ENCODE measurements around the gene PI4KB.

- TF ChIP-seq CTCF (conservative IDR thresholded peaks at IDR 0.05; ENCODE audit: low read length) (no peak), EZH2phosphoT487 (IDR thresholded peaks at IDR 0.05; ENCODE audit: borderline replicate concordance) (no peak)
These were observed 15.5 kb downstream of the PI4KB start for GRCh38 chr1:151311589-151312331.

Measured in Loucy (cell line).